ENCODE results near the gene GATC.
A peak's percentile ranks its signal among the peaks of the same experiment; 100 is the strongest.

Gene GATC

GRCh38 chr12:120466560-120467315 lies 20.5 kb downstream of the GATC start:
- DNase-seq = peak; percentile 55
- H3K4me1 ChIP-seq = no peaks in the 10 kb centered on the region
- H3K27me3 ChIP-seq = no peaks in the 10 kb centered on the region
- H3K36me3 ChIP-seq = peaks cover 51% of the 10 kb centered on the region
- peak; percentile 70 for TF ChIP-seq CTCF (IDR thresholded peaks at IDR 0.05; ENCODE audit: low read depth, low read length)
- no peaks in the 10 kb centered on the region for H3K9me3 ChIP-seq
- H3K4me3 ChIP-seq (ENCODE audit: low read depth, low read length) = no peak overlapping the region

GRCh38 chr12:120467439-120467838 lies 21.2 kb downstream of the GATC start:
- Histone ChIP-seq H3K27me3 (no peaks in the 10 kb centered on the region), H3K9me3 (no peaks in the 10 kb centered on the region), H3K4me3 (ENCODE audit: low read depth, low read length) (no peak overlapping the region), H3K36me3 (peaks cover 44% of the 10 kb centered on the region), H3K4me1 (no peaks in the 10 kb centered on the region)
- DNase-seq = no peak
- TF ChIP-seq CTCF (IDR thresholded peaks at IDR 0.05; ENCODE audit: low read depth, low read length) = no peak

- DNase-seq = peak; percentile 13
- peak overlapping the region; percentile 92 for H3K4me3 ChIP-seq (ENCODE audit: low read depth, low read length)
- H3K27me3 ChIP-seq = no peaks in the 10 kb centered on the region
- H3K36me3 ChIP-seq = peaks cover 35% of the 10 kb centered on the region
- no peaks in the 10 kb centered on the region for H3K9me3 ChIP-seq
- TF ChIP-seq CTCF (IDR thresholded peaks at IDR 0.05; ENCODE audit: low read depth, low read length) = no peak
- H3K4me1 ChIP-seq = no peaks in the 10 kb centered on the region
Measured at GRCh38 chr12:120468325-120468820, 22.1 kb downstream of the GATC start.

GRCh38 chr12:120468821-120469449 lies 22.7 kb downstream of the GATC start:
- Histone ChIP-seq H3K27me3 (no peaks in the 10 kb centered on the region), H3K4me1 (no peaks in the 10 kb centered on the region), H3K4me3 (ENCODE audit: low read depth, low read length) (peak overlapping the region; percentile 92), H3K9me3 (no peaks in the 10 kb centered on the region), H3K36me3 (peaks cover 29% of the 10 kb centered on the region)
- DNase-seq = peak; percentile 61
- no peak for TF ChIP-seq CTCF (IDR thresholded peaks at IDR 0.05; ENCODE audit: low read depth, low read length)

GRCh38 chr12:120469450-120470149 lies 23.4 kb downstream of the GATC start, which contains the start of gene SRSF9:
Gene SRSF9 (minus strand): TSS chr12:120469748. CDS start chr12:120469609, 139 bp downstream.
- H3K9me3 ChIP-seq = no peaks in the 10 kb centered on the region
- H3K4me3 ChIP-seq (ENCODE audit: low read depth, low read length) = peak within 1 kb of the TSS; percentile 92
- H3K36me3 ChIP-seq = peaks cover 23% of the 10 kb centered on the region
- no peaks in the 10 kb centered on the region for H3K27me3 ChIP-seq
- TF ChIP-seq CTCF (IDR thresholded peaks at IDR 0.05; ENCODE audit: low read depth, low read length) = peak; percentile 86
- no peaks in the 10 kb centered on the region; the same call in 1 of the 2 replicates for H3K4me1 ChIP-seq
- peak; percentile 98 for DNase-seq
